ENCODE results near the gene AUTS2.

- no peak for TF ChIP-seq CTCF (IDR thresholded peaks at IDR 0.05; ENCODE audit: low read depth, low read length, missing input control)
- TF ChIP-seq FOXA1 (IDR thresholded peaks at IDR 0.05), result no peak
- TF ChIP-seq JUND (IDR thresholded peaks at IDR 0.05), result no peak
- TF ChIP-seq, protein P1, sequence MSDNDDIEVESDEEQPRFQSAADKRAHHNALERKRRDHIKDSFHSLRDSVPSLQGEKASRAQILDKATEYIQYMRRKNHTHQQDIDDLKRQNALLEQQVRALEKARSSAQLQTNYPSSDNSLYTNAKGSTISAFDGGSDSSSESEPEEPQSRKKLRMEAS (IDR thresholded peaks at IDR 0.05), result no peak
- TF ChIP-seq TAF1 (conservative IDR thresholded peaks at IDR 0.05), result no peak
- no peak for TF ChIP-seq EGR1 (IDR thresholded peaks at IDR 0.05; ENCODE audit: low read depth in 2 of 2)
- TF ChIP-seq RAD21 (IDR thresholded peaks at IDR 0.05), result no peak
Observed at GRCh38 chr7:69708857-69709256, 110.6 kb downstream of the AUTS2 start.
